ENCODE results near the gene SLC9A5.

Gene SLC9A5

DNA sequence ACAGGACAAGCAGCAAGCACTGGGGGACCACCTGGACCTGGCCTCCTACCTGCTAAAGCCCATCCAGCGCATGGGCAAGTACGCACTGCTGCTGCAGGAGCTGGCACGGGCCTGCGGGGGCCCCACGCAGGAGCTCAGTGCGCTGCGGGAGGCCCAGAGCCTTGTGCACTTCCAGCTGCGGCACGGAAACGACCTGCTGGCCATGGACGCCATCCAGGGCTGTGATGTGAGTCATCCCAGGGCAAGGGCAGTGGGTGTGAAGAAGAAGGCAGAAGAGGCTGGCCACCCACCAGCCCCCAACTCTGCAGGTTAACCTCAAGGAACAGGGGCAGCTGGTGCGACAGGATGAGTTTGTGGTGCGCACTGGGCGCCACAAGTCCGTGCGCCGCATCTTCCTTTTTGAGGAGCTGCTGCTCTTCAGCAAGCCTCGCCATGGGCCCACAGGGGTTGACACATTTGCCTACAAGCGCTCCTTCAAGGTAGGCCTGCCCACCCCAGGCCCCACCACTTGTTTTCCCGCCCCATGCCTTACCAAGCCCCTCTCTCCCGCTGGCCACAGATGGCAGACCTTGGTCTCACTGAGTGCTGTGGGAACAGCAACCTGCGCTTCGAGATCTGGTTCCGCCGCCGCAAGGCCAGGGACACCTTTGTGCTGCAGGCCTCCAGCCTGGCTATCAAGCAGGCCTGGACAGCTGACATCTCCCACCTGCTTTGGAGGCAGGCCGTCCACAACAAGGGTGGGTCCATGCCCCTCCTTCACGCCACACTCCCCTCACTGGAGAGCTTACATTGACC lies 37.9 kb downstream of the SLC9A5 start:
- Mint-ChIP-seq H3K36me3 (ENCODE audit: low read depth) (peaks cover 35% of the 10 kb centered on the region), H3K4me3 (no peak overlapping the region), H3K9me3 (no peaks in the 10 kb centered on the region), H3K27me3 (no peaks in the 10 kb centered on the region), H3K27ac (peak overlapping the region; percentile 35), H3K4me1 (ENCODE audit: low read depth) (peaks cover 11% of the 10 kb centered on the region)
- DNase-seq, result no peak

DNA sequence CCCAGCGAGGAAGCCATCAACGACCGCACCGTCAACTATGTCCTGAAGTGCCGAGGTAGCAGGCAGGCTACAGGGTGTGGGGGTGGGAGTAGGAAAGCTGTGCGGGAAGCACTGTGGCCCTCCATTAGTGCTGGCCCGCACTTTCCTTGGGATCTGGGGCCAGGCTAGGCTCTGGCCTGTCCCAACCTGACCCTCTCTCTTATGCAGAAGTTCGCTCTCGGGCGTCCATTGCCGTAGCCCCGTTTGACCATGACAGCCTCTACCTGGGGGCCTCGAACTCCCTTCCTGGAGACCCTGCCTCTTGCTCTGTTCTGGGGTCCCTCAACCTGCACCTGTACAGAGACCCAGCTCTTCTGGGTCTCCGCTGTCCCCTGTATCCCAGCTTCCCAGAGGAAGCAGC lies 39.2 kb downstream of the SLC9A5 start:
- H3K4me3 Mint-ChIP-seq, result no peak overlapping the region
- no peak for DNase-seq
- H3K4me1 Mint-ChIP-seq (ENCODE audit: low read depth), result peaks cover 11% of the 10 kb centered on the region
- H3K27me3 Mint-ChIP-seq, result no peaks in the 10 kb centered on the region
- H3K9me3 Mint-ChIP-seq, result no peaks in the 10 kb centered on the region
- no peak overlapping the region for H3K27ac Mint-ChIP-seq
- H3K36me3 Mint-ChIP-seq (ENCODE audit: low read depth), result peaks cover 29% of the 10 kb centered on the region

- Mint-ChIP-seq H3K4me3 (no peak overlapping the region), H3K9me3 (no peaks in the 10 kb centered on the region), H3K36me3 (ENCODE audit: low read depth) (peaks cover 11% of the 10 kb centered on the region), H3K27ac (no peak overlapping the region), H3K4me1 (ENCODE audit: low read depth) (peaks cover 11% of the 10 kb centered on the region), H3K27me3 (no peaks in the 10 kb centered on the region)
- DNase-seq, result no peak
Measured at GRCh38 chr16:67291461-67291860, 42.7 kb downstream of the SLC9A5 start.

DNA sequence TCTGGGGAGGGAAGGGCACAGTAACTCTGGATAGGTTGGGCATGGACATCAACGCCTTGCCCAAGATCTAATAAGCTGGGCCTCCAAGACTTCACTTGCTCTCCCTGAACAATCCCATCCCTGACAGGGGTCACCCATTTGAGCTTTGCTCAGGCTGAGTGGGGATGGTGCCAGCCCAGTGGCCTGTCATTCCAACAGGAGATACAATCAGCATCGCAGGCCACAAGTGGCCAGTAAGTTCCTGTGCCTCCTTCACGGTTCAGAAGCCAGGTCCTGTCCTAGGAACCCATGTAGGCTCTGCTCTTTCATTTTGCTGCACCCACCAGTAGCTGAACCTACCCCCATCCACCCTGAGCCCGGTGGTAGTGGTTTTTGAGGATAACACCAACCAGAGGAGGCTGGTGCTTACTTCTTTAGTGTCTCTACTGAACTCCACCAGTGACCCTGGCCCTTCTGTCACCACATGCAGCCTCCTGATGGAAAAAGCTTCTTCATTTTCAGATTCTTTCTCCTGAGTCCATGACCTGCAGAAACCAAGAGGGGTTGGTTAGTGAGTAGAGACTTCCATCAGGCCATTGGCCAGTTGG lies 45.5 kb downstream of the SLC9A5 start:
- Mint-ChIP-seq H3K36me3 (ENCODE audit: low read depth) (no peaks in the 10 kb centered on the region), H3K4me3 (no peak overlapping the region), H3K27me3 (peaks cover 3% of the 10 kb centered on the region), H3K4me1 (ENCODE audit: low read depth) (peaks cover 11% of the 10 kb centered on the region), H3K9me3 (no peaks in the 10 kb centered on the region), H3K27ac (no peak overlapping the region)
- no peak for DNase-seq

- no peak overlapping the region for H3K4me3 Mint-ChIP-seq
- H3K27me3 Mint-ChIP-seq, result peaks cover 3% of the 10 kb centered on the region
- no peak for DNase-seq
- H3K9me3 Mint-ChIP-seq, result no peaks in the 10 kb centered on the region
- H3K4me1 Mint-ChIP-seq (ENCODE audit: low read depth), result peaks cover 4% of the 10 kb centered on the region
- no peak overlapping the region for H3K27ac Mint-ChIP-seq
- H3K36me3 Mint-ChIP-seq (ENCODE audit: low read depth), result no peaks in the 10 kb centered on the region
Measured at GRCh38 chr16:67294938-67295361, 46.2 kb downstream of the SLC9A5 start.

- no peak overlapping the region for H3K27ac Mint-ChIP-seq
- no peak overlapping the region for H3K4me3 Mint-ChIP-seq
- H3K4me1 Mint-ChIP-seq (ENCODE audit: low read depth), result no peaks in the 10 kb centered on the region
- H3K27me3 Mint-ChIP-seq, result peaks cover 6% of the 10 kb centered on the region
- no peaks in the 10 kb centered on the region for H3K9me3 Mint-ChIP-seq
- DNase-seq, result no peak
- no peaks in the 10 kb centered on the region for H3K36me3 Mint-ChIP-seq (ENCODE audit: low read depth)
Measured at GRCh38 chr16:67296420-67296819, 47.6 kb downstream of the SLC9A5 start.

- Mint-ChIP-seq H3K36me3 (ENCODE audit: low read depth) (no peaks in the 10 kb centered on the region), H3K9me3 (no peaks in the 10 kb centered on the region), H3K4me3 (no peak overlapping the region), H3K4me1 (ENCODE audit: low read depth) (no peaks in the 10 kb centered on the region), H3K27me3 (peaks cover 6% of the 10 kb centered on the region), H3K27ac (no peak overlapping the region)
- DNase-seq, result no peak
Measured at GRCh38 chr16:67298277-67298676, 49.5 kb downstream of the SLC9A5 start.

DNA sequence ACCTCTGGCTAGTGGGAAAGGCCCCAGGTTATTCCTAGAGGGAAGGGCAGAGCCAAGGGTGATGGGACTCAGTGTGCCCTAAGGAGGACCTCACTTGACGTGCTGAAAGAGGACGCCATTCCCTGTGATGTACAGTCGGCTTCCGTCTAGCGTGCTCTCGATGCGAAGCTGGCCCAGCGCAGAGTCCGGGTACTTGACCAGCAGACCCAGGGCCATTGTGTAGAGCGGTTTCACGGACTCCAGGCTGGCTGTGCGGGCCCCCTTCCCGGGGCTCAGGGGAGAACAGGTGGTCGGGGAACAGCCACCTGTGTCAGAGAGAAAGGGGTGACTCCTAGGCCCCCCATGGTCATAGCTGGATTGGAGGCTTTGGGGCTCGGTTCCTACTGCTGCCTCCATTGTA lies 50.5 kb downstream of the SLC9A5 start:
- Mint-ChIP-seq H3K4me1 (ENCODE audit: low read depth) (no peaks in the 10 kb centered on the region), H3K9me3 (no peaks in the 10 kb centered on the region), H3K27me3 (peaks cover 6% of the 10 kb centered on the region), H3K4me3 (no peak overlapping the region), H3K27ac (no peak overlapping the region), H3K36me3 (ENCODE audit: low read depth) (no peaks in the 10 kb centered on the region)
- DNase-seq, result no peak

- Mint-ChIP-seq H3K36me3 (ENCODE audit: low read depth) (no peaks in the 10 kb centered on the region), H3K4me3 (no peak overlapping the region), H3K9me3 (no peaks in the 10 kb centered on the region), H3K27ac (no peak overlapping the region), H3K4me1 (ENCODE audit: low read depth) (no peaks in the 10 kb centered on the region), H3K27me3 (peaks cover 6% of the 10 kb centered on the region)
- no peak for DNase-seq
Measured at GRCh38 chr16:67301080-67301782, 52.5 kb downstream of the SLC9A5 start.

- H3K27me3 Mint-ChIP-seq, result peaks cover 8% of the 10 kb centered on the region
- DNase-seq, result no peak
- H3K4me3 Mint-ChIP-seq, result no peak overlapping the region
- H3K36me3 Mint-ChIP-seq (ENCODE audit: low read depth), result no peaks in the 10 kb centered on the region
- H3K27ac Mint-ChIP-seq, result no peak overlapping the region
- no peaks in the 10 kb centered on the region for H3K9me3 Mint-ChIP-seq
- H3K4me1 Mint-ChIP-seq (ENCODE audit: low read depth), result no peaks in the 10 kb centered on the region
Measured at GRCh38 chr16:67302076-67302475, 53.3 kb downstream of the SLC9A5 start.

DNA sequence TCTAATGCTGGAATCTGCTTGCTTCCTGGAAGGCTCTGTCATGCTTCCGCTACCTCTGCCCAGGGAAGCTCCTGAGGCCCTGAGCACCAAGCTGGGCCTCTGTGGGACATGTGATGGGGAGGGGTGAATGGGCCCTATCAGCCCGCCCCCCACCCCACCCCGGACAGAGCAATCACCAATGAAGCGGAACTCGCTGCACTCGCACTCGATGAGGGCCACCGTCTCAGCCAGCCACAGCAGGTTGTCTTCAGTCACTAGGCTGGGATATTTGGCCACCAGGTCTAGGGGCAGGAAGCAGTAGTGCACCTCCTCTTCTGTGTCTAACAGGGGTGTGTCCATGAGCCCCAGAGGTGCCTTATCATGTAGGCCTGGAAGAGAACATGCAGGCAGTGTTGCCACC lies 54.2 kb downstream of the SLC9A5 start:
- H3K27me3 Mint-ChIP-seq, result peaks cover 8% of the 10 kb centered on the region
- no peaks in the 10 kb centered on the region for H3K9me3 Mint-ChIP-seq
- H3K27ac Mint-ChIP-seq, result no peak overlapping the region
- no peak overlapping the region for H3K4me3 Mint-ChIP-seq
- peak; percentile 22 for DNase-seq
- no peaks in the 10 kb centered on the region for H3K36me3 Mint-ChIP-seq (ENCODE audit: low read depth)
- no peaks in the 10 kb centered on the region for H3K4me1 Mint-ChIP-seq (ENCODE audit: low read depth)

- DNase-seq, result no peak
- Mint-ChIP-seq H3K36me3 (ENCODE audit: low read depth) (no peaks in the 10 kb centered on the region), H3K4me1 (ENCODE audit: low read depth) (peaks cover 5% of the 10 kb centered on the region), H3K9me3 (no peaks in the 10 kb centered on the region), H3K27ac (no peak overlapping the region), H3K4me3 (no peak overlapping the region), H3K27me3 (peaks cover 5% of the 10 kb centered on the region)
Measured at GRCh38 chr16:67304020-67304419, 55.2 kb downstream of the SLC9A5 start.

DNA sequence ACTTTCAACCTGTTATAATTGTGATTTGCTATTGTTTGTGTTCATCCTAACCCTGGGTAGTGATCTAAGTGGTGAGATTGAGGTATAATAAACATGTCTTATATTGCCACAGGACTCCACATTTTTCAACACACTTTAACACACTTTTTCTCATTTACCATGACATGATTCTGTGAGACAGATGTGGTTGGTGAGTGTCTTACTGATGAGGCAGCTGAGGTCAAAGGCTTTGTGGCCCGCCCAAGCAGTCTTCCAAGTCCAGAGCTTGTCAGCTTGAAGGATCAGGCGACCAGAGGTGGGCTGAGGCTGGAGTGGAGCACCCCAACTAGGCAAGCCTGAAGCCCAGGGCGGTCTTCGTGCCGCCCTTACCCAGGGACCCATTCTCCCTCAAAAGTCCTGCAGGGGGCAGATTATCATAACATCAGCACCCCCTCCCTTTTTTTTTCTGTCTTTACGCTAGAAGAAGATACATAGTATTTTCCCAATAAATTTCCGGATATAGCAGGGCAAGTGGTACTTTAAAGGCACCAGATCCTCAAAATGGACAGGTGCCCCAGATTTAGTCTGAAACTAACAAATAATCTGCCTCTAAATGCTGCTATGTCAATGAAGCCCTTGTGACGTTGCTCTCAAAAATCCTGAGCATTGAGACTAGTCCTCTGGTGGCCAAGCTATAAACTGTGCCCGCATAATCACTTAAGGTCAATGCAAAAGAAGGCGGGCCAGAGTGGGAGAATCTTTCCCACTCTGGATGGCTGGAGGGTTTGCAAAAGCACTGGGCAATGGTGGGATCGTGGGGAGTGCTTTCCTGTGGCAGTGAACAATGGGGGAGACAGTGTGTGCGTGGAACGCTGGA lies 56.7 kb downstream of the SLC9A5 start:
- no peak for DNase-seq
- H3K27me3 Mint-ChIP-seq, result peaks cover 5% of the 10 kb centered on the region
- no peaks in the 10 kb centered on the region for H3K9me3 Mint-ChIP-seq
- H3K4me1 Mint-ChIP-seq (ENCODE audit: low read depth), result peaks cover 19% of the 10 kb centered on the region
- H3K36me3 Mint-ChIP-seq (ENCODE audit: low read depth), result no peaks in the 10 kb centered on the region
- H3K4me3 Mint-ChIP-seq, result no peak overlapping the region
- H3K27ac Mint-ChIP-seq, result no peak overlapping the region

- Mint-ChIP-seq H3K27me3 (peaks cover 2% of the 10 kb centered on the region), H3K9me3 (no peaks in the 10 kb centered on the region), H3K27ac (peak overlapping the region; percentile 96), H3K36me3 (ENCODE audit: low read depth) (no peaks in the 10 kb centered on the region), H3K4me3 (no peak overlapping the region), H3K4me1 (ENCODE audit: low read depth) (peaks cover 48% of the 10 kb centered on the region)
- DNase-seq, result no peak
Measured at GRCh38 chr16:67310561-67310960, 61.8 kb downstream of the SLC9A5 start.

All from activated T-cell treated with anti-CD3 and anti-CD28 coated beads, Interleukin-2, amount 50 U/mL, for 24 hours (primary cell).